NCI-H2227 (cell line): Measurements from ENCODE around the gene HIP1.
"Not testable (repeated sequence)": the region's sequence is repeated elsewhere in the genome, so short reads cannot be mapped to it uniquely, and the experiment has no call there.

Experiments
- DNase-seq: peaks from one replicate; lab custom pipeline; 2025; ENCODE audit not compliant: unreplicated experiment; lab: John Stamatoyannopoulos, UW

HIP1 gene

GRCh38 chr7:75716992-75717626 lies 21.6 kb downstream of the HIP1 start:
- no peak for DNase-seq

- DNase-seq: no peak
Measured at GRCh38 chr7:75715864-75716263, 22.9 kb downstream of the HIP1 start.

GRCh38 chr7:75712517-75713361 lies 26.0 kb downstream of the HIP1 start:
- DNase-seq: no peak

GRCh38 chr7:75711656-75712514 lies 26.9 kb downstream of the HIP1 start:
- DNase-seq: no peak

- no peak for DNase-seq
Measured at GRCh38 chr7:75711076-75711475, 27.7 kb downstream of the HIP1 start.

GRCh38 chr7:75704928-75705327 lies 33.8 kb downstream of the HIP1 start:
- no peak for DNase-seq

- DNase-seq: no peak
Measured at GRCh38 chr7:75702515-75702914, 36.2 kb downstream of the HIP1 start.

- no peak for DNase-seq
Measured at GRCh38 chr7:75699993-75700392, 38.7 kb downstream of the HIP1 start.

GRCh38 chr7:75698358-75698757 lies 40.4 kb downstream of the HIP1 start:
- no peak for DNase-seq

- DNase-seq: no peak
Measured at GRCh38 chr7:75696263-75697037, 42.3 kb downstream of the HIP1 start.

GRCh38 chr7:75694638-75695399 lies 43.9 kb downstream of the HIP1 start:
- DNase-seq: no peak

- not testable (repeated sequence) for DNase-seq
Measured at GRCh38 chr7:75693668-75694067, 45.1 kb downstream of the HIP1 start.

GRCh38 chr7:75691793-75692543 lies 46.8 kb downstream of the HIP1 start:
- DNase-seq: no peak

GRCh38 chr7:75690121-75690523 lies 48.6 kb downstream of the HIP1 start:
- DNase-seq: no peak

- DNase-seq: no peak
Measured at GRCh38 chr7:75689246-75690099, 49.3 kb downstream of the HIP1 start.

GRCh38 chr7:75688200-75689136 lies 50.3 kb downstream of the HIP1 start:
- DNase-seq: no peak
